HFFc6 (cell line): Measurements from ENCODE around the gene ARHGAP24. TPM values are rescaled to one million over a fixed set of nuclear protein-coding genes. Genes with fewer than 3 reads are reported as not detected.

Source experiments
- DNase-seq: peaks from one replicate; pipeline ENCODE4 v3.0.0-alpha.2; 2018
- H3K27ac Mint-ChIP-seq: 2 replicates; pipeline ENCODE4 v1.8.0; 2020; ENCODE audit warnings: mild to moderate bottlenecking, mixed read lengths
- H3K27me3 Mint-ChIP-seq: 2 replicates; pipeline ENCODE4 v1.8.0; 2021; ENCODE audit warnings: mild to moderate bottlenecking, moderate library complexity, mixed read lengths; ENCODE audit not compliant: insufficient read depth
- H3K36me3 Mint-ChIP-seq: 2 replicates; pipeline ENCODE4 v1.8.0; 2021; ENCODE audit warnings: low read depth, mixed read lengths
- H3K4me1 Mint-ChIP-seq: 2 replicates; pipeline ENCODE4 v1.8.0; 2020; ENCODE audit warnings: low read depth, mixed read lengths
- H3K4me3 Mint-ChIP-seq: 2 replicates; pipeline ENCODE4 v1.8.0; 2020; ENCODE audit warnings: mild to moderate bottlenecking, moderate library complexity, mixed read lengths
- H3K9me3 Mint-ChIP-seq: 2 replicates; pipeline ENCODE4 v1.8.0; 2020; ENCODE audit warnings: mild to moderate bottlenecking, mixed read lengths
- CTCF ChIP-seq: fragments of 200-600 bp; sonication (generic); IDR thresholded peaks from 2 replicates; pipeline ENCODE4 v1.5.0; 2021; ENCODE audit warnings: antibody characterized with exemption, mild to moderate bottlenecking
- total RNA-seq, 6 experiments: library from RNA; stranded (reverse); fragmentation: NEBNext Ultra II Directional; extraction: Animal tissue kit (Norgen Biotek cat#: 25700); gene quantifications; 2 replicates in 1 of 6; 3 replicates in 5 of 6; pipeline ENCODE4 v1.2.3, GENCODE V29; 2021

The ARHGAP24 gene
- total RNA-seq, 6 experiments from 2014 or later: 13.6 to 28.3 (median 15.2) TPM

GRCh38 chr4:85475631-85476233 lies 782 bp downstream of the ARHGAP24 start:
- H3K9me3 Mint-ChIP-seq: no peaks in the 10 kb centered on the region
- H3K27me3 Mint-ChIP-seq: no peaks in the 10 kb centered on the region
- H3K27ac Mint-ChIP-seq: peak overlapping the region; percentile 77
- H3K36me3 Mint-ChIP-seq: no peaks in the 10 kb centered on the region
- peak overlapping the region; percentile 89 for H3K4me3 Mint-ChIP-seq
- DNase-seq: peak; percentile 26
- no peak for TF ChIP-seq CTCF
- H3K4me1 Mint-ChIP-seq: peaks cover 42% of the 10 kb centered on the region

- no peak for DNase-seq
- Mint-ChIP-seq H3K27me3 (no peaks in the 10 kb centered on the region), H3K36me3 (no peaks in the 10 kb centered on the region), H3K4me3 (peak overlapping the region; percentile 89), H3K9me3 (no peaks in the 10 kb centered on the region), H3K4me1 (peaks cover 42% of the 10 kb centered on the region), H3K27ac (peak overlapping the region; percentile 17; the same call in 1 of the 2 replicates)
- TF ChIP-seq CTCF: no peak
Observed at GRCh38 chr4:85476381-85476780, 1.4 kb downstream of the ARHGAP24 start.

GRCh38 chr4:85477534-85477933 lies 2.6 kb downstream of the ARHGAP24 start:
- TF ChIP-seq CTCF: no peak
- H3K27ac Mint-ChIP-seq: peak overlapping the region; percentile 61
- peak overlapping the region; percentile 89 for H3K4me3 Mint-ChIP-seq
- no peaks in the 10 kb centered on the region for H3K27me3 Mint-ChIP-seq
- DNase-seq: no peak
- no peaks in the 10 kb centered on the region for H3K9me3 Mint-ChIP-seq
- peaks cover 42% of the 10 kb centered on the region for H3K4me1 Mint-ChIP-seq
- H3K36me3 Mint-ChIP-seq: no peaks in the 10 kb centered on the region

GRCh38 chr4:85478576-85478975 lies 3.6 kb downstream of the ARHGAP24 start:
- Mint-ChIP-seq H3K4me1 (peaks cover 42% of the 10 kb centered on the region), H3K4me3 (peak overlapping the region; percentile 31), H3K36me3 (no peaks in the 10 kb centered on the region), H3K27ac (peak overlapping the region; percentile 22), H3K27me3 (no peaks in the 10 kb centered on the region), H3K9me3 (no peaks in the 10 kb centered on the region)
- peak; percentile 55 for DNase-seq
- no peak for TF ChIP-seq CTCF

- H3K27ac Mint-ChIP-seq: no peak overlapping the region
- no peaks in the 10 kb centered on the region for H3K36me3 Mint-ChIP-seq
- no peaks in the 10 kb centered on the region for H3K27me3 Mint-ChIP-seq
- no peak for DNase-seq
- no peak overlapping the region for H3K4me3 Mint-ChIP-seq
- peaks cover 25% of the 10 kb centered on the region for H3K4me1 Mint-ChIP-seq
- no peak for TF ChIP-seq CTCF
- no peaks in the 10 kb centered on the region for H3K9me3 Mint-ChIP-seq
Observed at GRCh38 chr4:85482010-85482738, 7.2 kb downstream of the ARHGAP24 start.
